Stimulated activated naive CD8-positive, alpha-beta T cell treated with anti-CD3 and anti-CD28 coated beads, Interleukin-15, amount 100 ng/mL, for 72 hours (primary cell): ENCODE data around the gene MYOF.
"Not testable (repeated sequence)": the region's sequence is repeated elsewhere in the genome, so short reads cannot be mapped to it uniquely, and the experiment has no call there.

ENCODE experiments used
- ATAC-seq: fragments of 150-1000 bp; cut with Tn5 transposase; 2 replicates; pipeline ENCODE4 v1.10.0; 2021; ENCODE audit warnings: mild to moderate bottlenecking, moderate library complexity
- DNase-seq, 2 donors: peaks; one replicate each; pipeline ENCODE4 v3.0.0; 2021 to 2022
- H3K27ac Mint-ChIP-seq, 2 donors: one replicate each; pipeline ENCODE4 v1.8.0; 2022; ENCODE audit warnings: mild to moderate bottlenecking in 2 of 2, mixed read lengths in 2 of 2, moderate library complexity in 2 of 2
- H3K27me3 Mint-ChIP-seq: one replicate; pipeline ENCODE4 v1.8.0; 2022; ENCODE audit warnings: mixed read lengths
- H3K4me1 Mint-ChIP-seq: one replicate; pipeline ENCODE4 v1.8.0; 2022; ENCODE audit warnings: mild to moderate bottlenecking, mixed read lengths
- H3K4me3 Mint-ChIP-seq, 2 donors: one replicate each; pipeline ENCODE4 v1.8.0; 2022; ENCODE audit warnings: mild to moderate bottlenecking in 2 of 2, mixed read lengths in 2 of 2, moderate library complexity in 1 of 2
- H3K9me3 Mint-ChIP-seq, 2 donors: one replicate each; pipeline ENCODE4 v1.8.0; 2022; ENCODE audit warnings: mixed read lengths in 2 of 2

Gene MYOF

DNA sequence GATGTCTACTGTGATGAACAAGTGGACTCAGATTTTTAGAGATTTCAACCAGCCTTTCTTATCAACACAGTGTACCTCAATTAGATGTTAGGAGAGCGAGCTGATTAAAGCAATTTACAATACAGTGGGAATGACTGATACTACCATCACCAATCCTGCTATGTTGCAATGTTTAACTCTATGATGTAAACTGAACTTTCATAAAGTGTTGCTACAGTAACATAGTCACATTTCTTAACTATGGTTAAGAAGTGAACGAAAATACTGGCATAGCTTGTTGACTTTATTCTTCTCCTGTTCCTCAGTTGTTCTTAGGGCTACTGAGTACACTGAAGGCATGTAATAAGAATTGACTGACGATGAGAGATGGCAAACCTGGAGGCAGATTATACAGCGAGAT, 139.8 kb downstream of the MYOF start:
- Mint-ChIP-seq H3K4me1 (peaks cover 10% of the 10 kb centered on the region), H3K9me3 (no peaks in the 10 kb centered on the region)
- ATAC-seq, result no peak

DNA sequence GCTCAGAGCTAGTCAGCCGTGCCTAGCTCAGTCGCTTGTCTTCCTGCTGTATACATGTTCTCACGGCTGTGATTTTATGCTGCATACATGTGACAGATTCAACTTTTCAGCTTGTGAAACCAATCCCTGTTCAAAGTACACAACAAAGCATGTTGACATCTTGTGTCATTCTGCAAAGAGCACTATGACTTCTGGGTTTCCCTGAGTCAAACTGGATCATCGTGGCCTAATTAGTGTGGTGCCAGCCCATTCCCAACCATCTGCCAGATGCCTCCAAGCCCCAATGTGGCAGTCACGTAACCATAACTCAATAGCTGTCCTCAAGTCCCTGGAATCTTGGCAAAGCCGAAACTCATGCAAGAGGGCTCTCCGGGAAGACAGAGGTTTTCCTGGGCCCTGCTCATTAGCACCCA, 144.8 kb downstream of the MYOF start:
- Mint-ChIP-seq H3K27me3 (no peaks in the 10 kb centered on the region), H3K4me1 (no peaks in the 10 kb centered on the region), H3K9me3 (no peaks in the 10 kb centered on the region), H3K27ac (no peak overlapping the region), H3K4me3 (no peak overlapping the region)
- ATAC-seq (no peak), DNase-seq (no peak)

More for the DNA sequence above, 139.8 kb downstream of the MYOF start:
- H3K4me3 Mint-ChIP-seq, result no peak overlapping the region
- H3K27ac Mint-ChIP-seq, result no peak overlapping the region
- H3K27me3 Mint-ChIP-seq, result no peaks in the 10 kb centered on the region
- no peak for DNase-seq

DNA sequence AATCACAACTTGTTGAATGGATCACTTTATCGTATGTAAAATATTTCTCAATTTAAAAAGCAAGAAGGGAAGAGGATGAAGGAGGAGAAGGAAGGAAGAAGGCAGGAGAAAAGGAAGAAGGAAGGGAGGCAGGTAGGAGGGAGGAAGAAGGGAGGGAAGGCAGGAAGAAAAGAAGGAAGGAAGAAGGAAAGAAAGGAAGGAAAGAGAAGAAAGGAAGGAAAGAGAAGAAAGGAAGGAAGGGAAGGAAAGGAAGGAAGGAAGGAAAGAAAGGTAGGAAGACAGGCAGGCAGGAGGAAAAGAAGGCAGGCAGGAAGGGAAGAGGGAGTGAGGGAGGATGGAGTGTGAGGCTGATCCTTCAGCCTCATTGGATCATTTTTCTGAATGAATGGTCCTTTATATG, 145.5 kb downstream of the MYOF start:
- Mint-ChIP-seq H3K9me3 (no peaks in the 10 kb centered on the region), H3K4me1 (no peaks in the 10 kb centered on the region), H3K27ac (no peak overlapping the region), H3K27me3 (no peaks in the 10 kb centered on the region), H3K4me3 (no peak overlapping the region)
- DNase-seq (no peak), ATAC-seq (no peak)

DNA sequence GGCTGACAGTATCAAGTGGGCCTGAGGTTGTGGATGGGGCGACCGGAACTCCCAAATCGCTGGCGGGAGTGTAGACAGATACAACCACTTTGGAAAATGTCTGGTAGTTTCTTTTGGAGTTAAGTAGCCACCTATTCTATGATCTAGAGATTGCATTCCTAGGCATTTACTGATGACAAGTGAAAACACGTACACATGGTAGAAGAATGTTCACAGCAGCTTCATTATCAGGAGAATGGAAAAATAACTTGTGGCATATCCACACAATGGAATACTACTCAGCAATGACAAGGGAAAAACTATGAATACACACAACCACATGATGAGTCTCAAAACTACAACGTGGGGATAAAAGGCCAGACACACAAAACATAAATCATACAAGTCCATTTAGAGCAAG, 146.0 kb downstream of the MYOF start:
- Mint-ChIP-seq H3K4me3 (no peak overlapping the region), H3K9me3 (no peaks in the 10 kb centered on the region), H3K27me3 (no peaks in the 10 kb centered on the region), H3K4me1 (no peaks in the 10 kb centered on the region), H3K27ac (no peak overlapping the region)
- no peak for DNase-seq
- no peak for ATAC-seq

DNA sequence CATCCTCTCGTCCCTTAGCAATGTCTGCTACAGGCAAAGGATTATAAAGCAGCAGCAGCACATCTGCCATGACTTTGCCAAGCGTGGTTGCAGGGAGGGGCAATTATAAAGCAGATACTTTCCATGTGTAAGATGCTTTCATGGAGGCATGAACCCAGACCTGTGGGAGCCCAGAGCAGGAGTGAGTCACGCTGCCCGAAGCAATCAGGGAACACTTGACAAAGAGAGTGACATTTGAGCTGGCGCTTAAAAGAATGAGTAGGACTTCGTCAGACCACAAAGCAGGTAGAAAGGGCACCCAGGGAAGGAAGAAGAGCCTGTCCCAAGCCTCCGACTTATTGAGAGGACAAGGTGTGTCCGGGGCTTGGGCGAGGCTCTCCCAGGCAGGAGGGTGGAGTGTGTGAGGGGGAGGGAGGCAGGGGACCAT, 147.2 kb downstream of the MYOF start:
- H3K4me3 Mint-ChIP-seq, result no peak overlapping the region
- no peak overlapping the region for H3K27ac Mint-ChIP-seq
- no peak for ATAC-seq
- DNase-seq, result no peak
- no peaks in the 10 kb centered on the region for H3K9me3 Mint-ChIP-seq
- no peaks in the 10 kb centered on the region for H3K27me3 Mint-ChIP-seq
- H3K4me1 Mint-ChIP-seq, result no peaks in the 10 kb centered on the region

DNA sequence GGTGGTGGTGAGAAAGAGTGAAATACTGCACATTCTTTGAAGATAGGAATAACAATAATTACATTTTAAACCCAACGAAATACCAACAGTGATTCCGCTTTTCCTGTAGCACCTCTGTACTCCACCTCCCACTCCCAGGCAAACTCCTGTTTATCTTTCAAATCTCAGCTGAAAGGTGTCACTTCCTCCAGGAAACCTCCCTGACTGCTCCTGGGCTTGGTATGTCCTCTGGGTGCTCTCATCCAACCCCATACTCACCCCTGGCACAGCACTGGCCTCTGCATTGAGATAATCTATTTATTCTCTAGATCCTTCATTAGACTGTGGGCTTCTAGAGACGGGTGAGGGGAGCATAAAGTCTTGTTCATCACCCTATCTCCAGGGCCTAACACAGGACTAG, 148.0 kb downstream of the MYOF start:
- Mint-ChIP-seq H3K4me3 (no peak overlapping the region), H3K9me3 (no peaks in the 10 kb centered on the region), H3K4me1 (no peaks in the 10 kb centered on the region), H3K27me3 (no peaks in the 10 kb centered on the region), H3K27ac (no peak overlapping the region)
- DNase-seq (no peak), ATAC-seq (no peak)

DNA sequence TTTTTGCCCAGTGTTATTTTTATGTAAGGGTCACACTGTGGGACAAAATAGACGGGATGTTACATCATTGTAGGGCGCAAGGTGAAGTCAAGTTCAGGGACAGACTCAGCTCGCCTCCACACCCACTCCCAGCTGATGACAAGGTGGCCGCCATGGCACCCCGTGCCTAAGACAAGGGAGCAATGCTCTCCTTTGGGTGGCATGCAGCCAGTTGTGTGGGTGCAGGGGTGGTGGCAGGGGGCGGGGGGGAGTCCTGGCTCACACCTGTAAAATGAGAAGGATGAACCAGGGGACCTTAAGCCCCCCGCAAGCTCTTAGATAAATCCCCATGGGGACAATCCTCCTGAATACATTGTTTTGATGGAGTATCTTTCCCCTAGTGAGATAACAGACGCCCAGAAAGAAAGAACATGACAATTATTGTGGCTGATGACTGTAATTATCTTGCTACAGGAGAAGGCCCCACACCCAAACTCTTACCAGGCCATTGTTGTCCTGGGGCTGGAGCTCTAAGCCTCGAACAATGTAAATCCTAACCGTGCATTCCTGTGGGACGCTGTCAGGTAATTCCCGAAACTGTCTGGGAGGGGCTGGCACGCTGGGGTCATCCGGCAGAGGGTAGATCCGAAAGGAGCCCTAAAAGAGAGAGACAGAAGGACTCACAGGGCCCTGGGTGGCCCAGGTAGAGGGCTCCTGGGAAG, 148.7 kb downstream of the MYOF start:
- no peak for ATAC-seq
- Mint-ChIP-seq H3K4me3 (no peak overlapping the region), H3K27ac (no peak overlapping the region), H3K27me3 (no peaks in the 10 kb centered on the region), H3K9me3 (no peaks in the 10 kb centered on the region), H3K4me1 (no peaks in the 10 kb centered on the region)
- DNase-seq, result no peak

DNA sequence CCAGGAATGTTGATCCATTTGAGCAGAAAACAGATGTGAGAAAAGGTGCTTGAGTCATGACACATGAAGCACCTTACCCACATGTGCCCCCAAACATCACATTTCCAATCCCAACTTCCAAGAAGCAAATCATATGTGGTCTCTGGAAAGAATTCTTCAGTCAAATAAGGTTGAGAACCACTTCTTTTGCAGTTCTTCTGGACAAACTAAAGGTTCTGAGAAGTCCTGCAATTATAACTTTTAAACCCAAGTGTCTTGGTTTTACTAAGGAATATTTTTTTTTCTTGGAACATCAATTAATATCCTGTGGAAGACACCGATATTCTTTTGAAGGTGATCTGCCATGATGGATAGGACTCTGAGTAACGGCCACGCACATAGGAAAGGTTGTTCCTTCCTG, 151.3 kb downstream of the MYOF start:
- no peak overlapping the region for H3K27ac Mint-ChIP-seq
- DNase-seq (no peak), ATAC-seq (no peak)
- H3K4me1 Mint-ChIP-seq, result no peaks in the 10 kb centered on the region
- H3K9me3 Mint-ChIP-seq, result no peaks in the 10 kb centered on the region
- H3K4me3 Mint-ChIP-seq, result no peak overlapping the region
- no peaks in the 10 kb centered on the region for H3K27me3 Mint-ChIP-seq

DNA sequence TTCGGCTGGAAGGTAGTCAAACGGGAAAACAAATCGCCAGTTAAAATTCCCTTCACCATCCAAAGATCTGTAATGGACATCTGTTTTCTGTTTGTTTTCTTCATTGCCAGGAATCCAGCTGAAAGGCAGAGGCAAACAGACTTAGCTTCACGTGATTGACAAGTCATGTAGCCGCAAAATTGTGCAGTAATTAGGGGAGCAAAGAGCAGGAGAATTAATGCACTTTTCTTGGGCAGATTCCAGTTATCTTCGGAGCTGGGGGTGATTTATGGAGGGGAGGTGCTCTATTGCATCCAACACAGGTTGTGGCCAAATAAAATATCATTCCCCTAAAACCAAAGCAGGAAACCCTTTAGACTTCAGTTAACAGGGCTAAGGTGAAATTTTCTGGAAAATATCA, 162.2 kb downstream of the MYOF start:
- no peaks in the 10 kb centered on the region for H3K9me3 Mint-ChIP-seq

DNA sequence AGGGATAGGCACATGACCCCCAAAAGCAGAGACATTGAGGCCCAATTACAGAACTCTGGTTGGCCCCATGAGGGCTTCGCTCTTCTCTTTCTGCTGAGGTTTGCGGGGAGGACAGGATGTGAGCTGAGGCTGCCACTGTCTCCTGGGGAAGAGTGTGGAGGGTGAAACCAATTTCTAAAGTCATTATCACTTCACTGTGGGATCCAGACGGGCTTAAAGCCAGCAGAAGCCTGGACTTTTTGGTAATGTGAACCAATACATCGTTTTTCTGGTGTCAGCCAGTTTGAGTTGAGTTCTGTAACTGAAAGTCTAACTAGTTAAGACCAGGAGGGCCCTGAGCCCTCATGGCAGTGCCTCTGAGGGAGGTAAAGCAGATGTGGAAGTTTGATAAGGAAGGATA, 163.0 kb downstream of the MYOF start:
- DNase-seq, result no peak
- peak overlapping the region in 1 of 2 donors; percentile 77 for H3K27ac Mint-ChIP-seq
- H3K4me1 Mint-ChIP-seq, result no peaks in the 10 kb centered on the region
- peaks cover 8% of the 10 kb centered on the region for H3K27me3 Mint-ChIP-seq
- H3K4me3 Mint-ChIP-seq, result no peak overlapping the region
- no peak for ATAC-seq
- H3K9me3 Mint-ChIP-seq, result no peaks in the 10 kb centered on the region

More for the DNA sequence above, 162.2 kb downstream of the MYOF start:
- peaks cover 8% of the 10 kb centered on the region for H3K27me3 Mint-ChIP-seq
- H3K27ac Mint-ChIP-seq, result no peak overlapping the region
- ATAC-seq (no peak), DNase-seq (no peak)
- H3K4me3 Mint-ChIP-seq, result no peak overlapping the region
- no peaks in the 10 kb centered on the region for H3K4me1 Mint-ChIP-seq

DNA sequence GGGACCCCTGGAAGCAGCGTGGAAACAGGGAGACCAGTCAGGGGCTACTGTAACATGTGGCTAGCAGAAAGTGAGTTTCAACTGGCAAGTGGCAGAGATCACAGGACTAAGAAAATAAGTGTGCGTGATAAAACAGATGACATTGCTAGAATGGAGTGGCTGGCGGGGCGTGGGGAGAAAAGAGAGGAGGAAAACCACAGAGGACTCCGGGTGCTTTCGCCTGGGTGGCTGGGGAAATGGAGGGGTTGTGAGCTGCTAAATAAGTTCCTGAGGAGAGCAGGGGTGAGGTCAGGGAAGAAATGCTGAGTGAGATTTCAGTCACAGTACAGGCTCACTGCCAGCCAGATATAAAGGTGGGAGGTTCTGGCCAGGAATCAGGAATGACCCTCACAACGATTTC, 166.9 kb downstream of the MYOF start:
- no peak for ATAC-seq
- no peak for DNase-seq
- peaks cover 8% of the 10 kb centered on the region for H3K27me3 Mint-ChIP-seq
- H3K9me3 Mint-ChIP-seq, result no peaks in the 10 kb centered on the region
- no peak overlapping the region for H3K27ac Mint-ChIP-seq
- no peak overlapping the region for H3K4me3 Mint-ChIP-seq
- no peaks in the 10 kb centered on the region for H3K4me1 Mint-ChIP-seq

DNA sequence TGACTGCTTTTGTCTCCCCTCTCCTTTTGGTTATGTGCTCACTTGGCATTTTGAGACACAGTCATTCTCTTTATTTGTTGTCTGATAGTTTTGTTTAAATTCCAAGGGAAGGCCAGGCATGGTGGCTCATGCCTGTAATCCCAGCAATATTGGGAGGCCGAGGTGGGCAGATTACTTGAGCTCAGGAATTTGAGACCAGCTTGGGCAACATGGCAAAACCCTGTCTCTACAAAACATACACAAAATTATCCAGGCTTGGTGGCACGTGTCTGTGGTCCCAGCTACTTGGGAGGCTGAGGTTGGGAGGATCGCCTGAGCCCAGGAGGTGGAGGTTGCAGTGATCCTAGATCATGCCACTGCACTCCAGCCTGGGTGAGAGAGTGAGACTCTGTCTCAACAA, 167.5 kb downstream of the MYOF start:
- not testable (repeated sequence) for H3K4me3 Mint-ChIP-seq, H3K9me3 Mint-ChIP-seq, H3K4me1 Mint-ChIP-seq, H3K27me3 Mint-ChIP-seq, ATAC-seq, H3K27ac Mint-ChIP-seq, DNase-seq

DNA sequence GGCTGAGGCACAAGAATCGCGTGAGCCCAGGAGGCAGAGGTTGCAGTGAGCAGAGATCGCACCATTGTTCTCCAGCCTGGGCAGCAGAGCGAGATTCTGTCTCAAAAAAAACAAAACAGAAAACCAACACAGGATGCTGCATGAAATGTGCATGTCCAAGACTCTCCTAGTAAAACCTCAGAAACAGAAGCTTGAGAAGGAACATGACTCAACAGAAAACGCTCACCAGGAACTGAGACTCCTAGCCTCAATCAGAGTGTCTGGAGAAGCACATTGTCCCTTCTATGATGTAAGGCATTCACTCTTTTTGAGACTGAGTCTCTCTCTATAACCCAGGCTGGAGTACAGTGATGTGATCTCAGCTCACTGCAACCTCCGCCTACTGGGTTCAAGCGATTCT, 168.3 kb downstream of the MYOF start:
- no peak for ATAC-seq
- Mint-ChIP-seq H3K9me3 (no peaks in the 10 kb centered on the region), H3K27ac (no peak overlapping the region), H3K27me3 (peaks cover 8% of the 10 kb centered on the region), H3K4me3 (no peak overlapping the region), H3K4me1 (no peaks in the 10 kb centered on the region)
- no peak for DNase-seq

DNA sequence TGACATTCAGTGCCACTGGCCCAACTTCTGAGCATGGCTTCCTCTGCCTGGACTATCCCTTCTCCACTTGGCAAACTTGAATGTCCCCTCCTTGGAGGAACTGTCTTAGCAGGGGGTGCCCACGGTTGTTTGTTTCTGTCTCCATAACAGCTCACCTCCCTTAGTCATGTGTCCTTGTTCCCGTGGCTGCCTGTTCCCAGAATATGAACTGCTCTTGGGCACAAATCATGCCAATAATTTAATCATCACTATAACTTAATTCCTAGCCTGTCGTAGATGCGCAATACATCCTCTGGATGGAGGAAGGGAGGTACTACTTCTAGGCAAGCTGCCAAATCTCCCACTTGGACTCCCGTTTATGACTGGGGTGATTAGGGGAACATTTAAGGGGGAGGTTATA, 173.1 kb downstream of the MYOF start:
- Mint-ChIP-seq H3K9me3 (no peaks in the 10 kb centered on the region), H3K27ac (no peak overlapping the region), H3K4me1 (no peaks in the 10 kb centered on the region), H3K27me3 (no peaks in the 10 kb centered on the region), H3K4me3 (no peak overlapping the region)
- ATAC-seq, result no peak
- no peak for DNase-seq

DNA sequence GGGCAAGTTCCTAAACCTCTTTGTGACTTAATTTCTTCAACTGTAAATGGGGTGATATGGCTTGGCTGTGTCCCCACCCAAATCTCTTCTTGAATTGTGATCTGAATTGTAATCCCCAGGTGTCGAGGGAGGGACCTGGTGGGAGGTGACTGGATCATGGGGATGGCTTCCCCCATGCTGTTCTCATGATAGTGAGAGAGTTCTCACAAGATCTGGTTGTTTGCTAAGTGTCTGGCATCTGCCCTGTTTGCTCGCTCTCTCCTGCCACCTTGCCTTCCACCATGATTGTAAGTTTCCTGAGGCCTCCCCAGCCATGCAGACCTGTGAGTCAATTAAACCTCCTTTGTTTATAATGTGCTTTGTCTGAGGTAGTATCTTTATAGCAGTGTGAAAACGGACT, 177.0 kb downstream of the MYOF start:
- Mint-ChIP-seq H3K27ac (no peak overlapping the region), H3K4me1 (no peaks in the 10 kb centered on the region), H3K9me3 (no peaks in the 10 kb centered on the region), H3K27me3 (no peaks in the 10 kb centered on the region), H3K4me3 (no peak overlapping the region)
- no peak for DNase-seq
- no peak for ATAC-seq

DNA sequence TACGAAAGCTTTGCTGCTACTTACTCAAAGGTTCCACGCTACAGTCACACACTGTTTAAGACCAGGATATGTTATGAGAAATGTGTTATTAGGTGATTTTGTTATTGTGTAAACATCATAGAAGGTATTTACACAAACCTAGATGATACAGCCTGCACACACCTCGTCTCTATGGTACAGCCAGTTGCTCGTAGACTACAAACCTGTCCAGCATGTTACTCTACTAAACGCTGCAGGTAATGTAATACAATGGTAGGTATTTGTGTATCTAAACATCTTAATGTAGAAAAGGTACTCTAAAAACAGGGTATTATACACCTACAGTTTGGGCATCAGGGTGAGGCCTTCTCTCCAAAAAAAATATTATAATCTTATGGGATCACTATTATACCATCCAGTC, 181.2 kb downstream of the MYOF start:
- no peaks in the 10 kb centered on the region for H3K4me1 Mint-ChIP-seq
- no peak for DNase-seq
- H3K4me3 Mint-ChIP-seq, result no peak overlapping the region
- no peak for ATAC-seq
- H3K27ac Mint-ChIP-seq, result no peak overlapping the region
- no peaks in the 10 kb centered on the region for H3K27me3 Mint-ChIP-seq
- no peaks in the 10 kb centered on the region for H3K9me3 Mint-ChIP-seq

DNA sequence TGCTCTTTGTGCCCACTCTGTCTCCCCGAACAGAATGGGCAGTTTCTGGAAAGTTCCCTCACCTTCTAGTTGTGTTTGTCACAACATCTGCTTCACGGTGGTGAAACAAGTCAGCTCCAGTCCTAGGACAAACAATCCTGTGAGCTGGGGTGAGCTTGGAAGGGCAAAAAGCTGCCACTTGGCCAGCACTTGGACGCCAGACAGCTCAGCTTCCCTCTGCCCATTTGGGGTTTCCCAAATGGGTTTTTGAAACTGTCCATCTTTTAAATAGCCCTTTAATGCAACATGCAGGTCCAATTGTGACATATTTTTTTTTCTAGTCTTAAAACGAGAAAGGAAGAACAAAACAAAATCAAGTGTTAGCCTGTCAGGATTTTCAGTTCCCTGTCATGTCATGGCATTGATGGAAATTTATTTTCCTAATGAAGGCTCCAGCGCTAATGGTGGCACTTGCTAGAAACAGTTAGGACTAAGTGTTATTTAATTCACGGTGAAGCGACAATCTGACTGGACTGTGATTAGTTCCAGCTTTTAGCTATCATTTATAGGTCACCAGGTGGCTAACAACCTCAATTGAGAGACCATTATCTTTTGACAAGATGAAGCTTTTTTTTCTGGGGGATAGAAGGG, 181.7 kb downstream of the MYOF start:
- Mint-ChIP-seq H3K27me3 (no peaks in the 10 kb centered on the region), H3K4me1 (no peaks in the 10 kb centered on the region), H3K27ac (no peak overlapping the region), H3K9me3 (no peaks in the 10 kb centered on the region), H3K4me3 (no peak overlapping the region)
- ATAC-seq, result no peak
- no peak for DNase-seq
